CD8-positive, alpha-beta memory T cell (primary cell): Measurements from ENCODE around the gene LSM4. TPM values are rescaled to one million over a fixed set of nuclear protein-coding genes. Genes with fewer than 3 reads are reported as not detected.

ENCODE experiments used
- CTCF ChIA-PET: fragments of 350-600 bp; sonication (Branson Sonifier 250); formaldehyde crosslinking; loops from one replicate; lab custom pipeline; 2021; ENCODE audit warnings: antibody characterized with exemption; lab: Charles Lee
- POLR2A ChIA-PET: fragments of 350-600 bp; sonication (Branson Sonifier 250); formaldehyde crosslinking; loops from one replicate; lab custom pipeline; 2021; ENCODE audit warnings: antibody characterized with exemption; lab: Charles Lee
- DNase-seq, 5 donors: peaks; one replicate each; pipeline versions ENCODE4 v3.0.0 to v3.0.0-alpha.2; 2020 to 2022; ENCODE audit warnings: mixed read lengths in 1 of 5
- H3K27ac ChIP-seq: one replicate; pipeline ENCODE4 v1.7.0; 2013; ENCODE audit warnings: low read depth, mild to moderate bottlenecking, low read length, moderate library complexity
- H3K27me3 ChIP-seq: 2 replicates; pipeline ENCODE4 v1.7.0; 2013; ENCODE audit warnings: low read length, mild to moderate bottlenecking; ENCODE audit not compliant: insufficient read depth, poor library complexity, severe bottlenecking
- H3K36me3 ChIP-seq: 2 replicates; pipeline ENCODE4 v1.7.0; 2013; ENCODE audit warnings: mild to moderate bottlenecking, low read length, moderate library complexity; ENCODE audit not compliant: insufficient read depth
- H3K4me1 ChIP-seq: 2 replicates; pipeline ENCODE4 v1.7.0; 2013; ENCODE audit warnings: mild to moderate bottlenecking, low read length, moderate library complexity; ENCODE audit not compliant: insufficient read depth
- H3K4me3 ChIP-seq: 2 replicates; pipeline ENCODE4 v1.7.0; 2013; ENCODE audit warnings: mild to moderate bottlenecking, low read length
- H3K9me3 ChIP-seq: 2 replicates; pipeline ENCODE4 v1.7.0; 2013; ENCODE audit warnings: mild to moderate bottlenecking, low read length
- H3K27ac Mint-ChIP-seq, 8 donors: one replicate each; pipeline ENCODE4 v1.8.0; 2020 to 2021; ENCODE audit warnings: mixed read lengths in 8 of 8, mild to moderate bottlenecking in 6 of 8, inconsistent platforms in 3 of 8, moderate library complexity in 3 of 8
- H3K27me3 Mint-ChIP-seq, 2 donors: one replicate each; pipeline ENCODE4 v1.8.0; 2020 to 2021; ENCODE audit warnings: mixed read lengths in 2 of 2, mild to moderate bottlenecking in 1 of 2, moderate library complexity in 1 of 2
- H3K36me3 Mint-ChIP-seq, 3 donors: one replicate each; pipeline ENCODE4 v1.8.0; 2020 to 2021; ENCODE audit warnings: mixed read lengths in 3 of 3, inconsistent platforms in 1 of 3, mild to moderate bottlenecking in 1 of 3
- H3K4me1 Mint-ChIP-seq, 3 donors: one replicate each; pipeline ENCODE4 v1.8.0; 2020 to 2021; ENCODE audit warnings: mixed read lengths in 3 of 3, inconsistent platforms in 1 of 3, mild to moderate bottlenecking in 1 of 3
- H3K4me3 Mint-ChIP-seq, 7 donors: one replicate each; pipeline ENCODE4 v1.8.0; 2020 to 2021; ENCODE audit warnings: mixed read lengths in 7 of 7, mild to moderate bottlenecking in 6 of 7, moderate library complexity in 4 of 7, inconsistent platforms in 2 of 7
- H3K9me3 Mint-ChIP-seq, 5 donors: one replicate each; pipeline ENCODE4 v1.8.0; 2020 to 2022; ENCODE audit warnings: mixed read lengths in 5 of 5, mild to moderate bottlenecking in 3 of 5, moderate library complexity in 2 of 5, inconsistent platforms in 1 of 5
- polyA plus RNA-seq: library from polyadenylated mRNA; unstranded; fragments of 300-500 nt; fragmentation: Illumina TruSeq; gene quantifications from one replicate; pipeline ENCODE4 v1.2.3, GENCODE V29; 2021
- total RNA-seq, 2 experiments: library from RNA; stranded (reverse); gene quantifications; one replicate each; pipeline ENCODE4 v1.2.3, GENCODE V29; 2021

LSM4 gene
- total and polyA plus RNA-seq, 3 experiments from 2014 or later: 154 to 373 (median 351) TPM

GRCh38 chr19:18283338-18283737 is 39.5 kb downstream of the LSM4 start:
- Mint-ChIP-seq H3K4me3 (peak overlapping the region in 5 of 7 donors; percentile 23 to 87 (median 70)), H3K9me3 (peaks cover 0 to 11% (median 6%) of the 10 kb centered on the region in 5 donors), H3K4me1 (peaks cover 39 to 53% (median 46%) of the 10 kb centered on the region in 3 donors), H3K27ac (peak overlapping the region; percentile 39 to 99 (median 96)), H3K36me3 (peaks cover 7 to 22% (median 7%) of the 10 kb centered on the region in 3 donors), H3K27me3 (peaks cover 0 to 27% of the 10 kb centered on the region in 2 donors)
- ChIA-PET POLR2A (interaction anchor here (5.7 to 6.5 kb wide), 2 partner anchors 8 to 20 kb away, joined by 192 to 283 read pairs; no protein-coding TSS in a partner anchor), CTCF (interaction anchor here (1.4 to 15.5 kb wide), 3 partner anchors 9 to 50 kb away, joined by 5 to 436 read pairs (median 5); partner anchors contain the start of gene PGPEP1)
- H3K4me1 ChIP-seq: peaks cover 36% of the 10 kb centered on the region
- peaks cover 8% of the 10 kb centered on the region for H3K36me3 ChIP-seq
- no peaks in the 10 kb centered on the region for H3K9me3 ChIP-seq
- H3K27ac ChIP-seq: no peak overlapping the region
- DNase-seq: no peak
- H3K27me3 ChIP-seq: no peaks in the 10 kb centered on the region
- no peak overlapping the region for H3K4me3 ChIP-seq

DNA sequence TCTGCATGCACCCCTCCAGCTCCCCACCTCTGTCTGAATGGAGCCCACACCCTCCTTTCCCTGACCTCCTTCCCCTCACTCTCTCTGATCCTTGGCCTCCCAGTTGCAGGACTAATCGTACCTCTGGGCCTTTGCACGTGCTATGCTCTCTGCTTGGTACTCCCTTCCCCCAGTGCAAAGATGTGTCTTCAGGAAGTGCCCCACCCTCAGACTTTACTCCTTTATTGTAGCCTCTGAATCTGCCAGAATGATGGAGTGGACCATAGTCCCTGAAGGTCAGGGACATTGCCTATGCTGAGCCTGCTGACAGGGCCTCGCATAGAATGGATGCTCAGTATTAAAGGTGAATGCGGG is 40.1 kb downstream of the LSM4 start:
- H3K4me1 Mint-ChIP-seq: peaks cover 40 to 57% (median 51%) of the 10 kb centered on the region in 3 donors
- H3K27ac ChIP-seq: peak overlapping the region; percentile 97

GRCh38 chr19:18282021-18282787 is 40.7 kb downstream of the LSM4 start:
- peaks cover 45 to 61% (median 56%) of the 10 kb centered on the region in 3 donors for H3K4me1 Mint-ChIP-seq
- H3K4me1 ChIP-seq: peaks cover 41% of the 10 kb centered on the region
- DNase-seq: peak in 1 of 5 donors; percentile 46
- peaks cover 14% of the 10 kb centered on the region for H3K36me3 ChIP-seq
- ChIA-PET POLR2A (interaction anchor here (0.5 to 6.5 kb wide), 28 partner anchors 9 to 423 kb away, joined by 3 to 283 read pairs (median 6); partner anchors contain the start of genes KXD1, LSM4, MPV17L2 and PGPEP1), CTCF (interaction anchor here (1.0 to 15.5 kb wide), 9 partner anchors 9 to 131 kb away, joined by 3 to 436 read pairs (median 64); partner anchors contain the start of genes LSM4 and PGPEP1)
- H3K9me3 Mint-ChIP-seq: peaks cover 0 to 11% (median 7%) of the 10 kb centered on the region in 5 donors
- H3K4me3 Mint-ChIP-seq: peak overlapping the region; percentile 79 to 98 (median 88)
- no peaks in the 10 kb centered on the region for H3K27me3 ChIP-seq
- peaks cover 7 to 31% (median 7%) of the 10 kb centered on the region in 3 donors for H3K36me3 Mint-ChIP-seq
- H3K9me3 ChIP-seq: no peaks in the 10 kb centered on the region
- H3K27ac ChIP-seq: peak overlapping the region; percentile 97
- H3K4me3 ChIP-seq: peak overlapping the region; percentile 66
- H3K27me3 Mint-ChIP-seq: peaks cover 0 to 37% of the 10 kb centered on the region in 2 donors
- peak overlapping the region; percentile 95 to 99 (median 97) for H3K27ac Mint-ChIP-seq

More for the DNA sequence above, 40.1 kb downstream of the LSM4 start:
- H3K27ac Mint-ChIP-seq: peak overlapping the region; percentile 95 to 99 (median 97)
- H3K9me3 ChIP-seq: no peaks in the 10 kb centered on the region
- peaks cover 0 to 33% of the 10 kb centered on the region in 2 donors for H3K27me3 Mint-ChIP-seq
- peak overlapping the region; percentile 66 for H3K4me3 ChIP-seq
- CTCF ChIA-PET: interaction anchor here (4.9 to 15.5 kb wide), 4 partner anchors 9 to 50 kb away, joined by 72 to 436 read pairs (median 198); partner anchors contain the start of genes LSM4 and PGPEP1
- POLR2A ChIA-PET: interaction anchor here (0.6 to 6.5 kb wide), 5 partner anchors 9 to 135 kb away, joined by 3 to 283 read pairs (median 192); partner anchors contain the start of genes LSM4 and SSBP4
- no peaks in the 10 kb centered on the region for H3K27me3 ChIP-seq
- peak overlapping the region; percentile 79 to 98 (median 88) for H3K4me3 Mint-ChIP-seq
- DNase-seq: no peak
- H3K9me3 Mint-ChIP-seq: peaks cover 0 to 11% (median 6%) of the 10 kb centered on the region in 5 donors
- H3K36me3 Mint-ChIP-seq: peaks cover 7 to 27% (median 7%) of the 10 kb centered on the region in 3 donors
- peaks cover 14% of the 10 kb centered on the region for H3K36me3 ChIP-seq
- peaks cover 41% of the 10 kb centered on the region for H3K4me1 ChIP-seq

GRCh38 chr19:18281082-18282020 is 41.5 kb downstream of the LSM4 start, which contains the start of gene JUND:
Gene JUND (minus strand): TSS chr19:18281622. CDS start chr19:18281484, 138 bp downstream.
- peaks cover 0 to 11% (median 7%) of the 10 kb centered on the region in 5 donors for H3K9me3 Mint-ChIP-seq
- peak; percentile 97 to 99 (median 99) for DNase-seq
- Histone ChIP-seq H3K9me3 (no peaks in the 10 kb centered on the region), H3K27me3 (no peaks in the 10 kb centered on the region), H3K4me3 (peak within 1 kb of the TSS; percentile 98), H3K36me3 (peaks cover 14% of the 10 kb centered on the region), H3K4me1 (peaks cover 41% of the 10 kb centered on the region), H3K27ac (peak within 1 kb of the TSS; percentile 100)
- peak within 1 kb of the TSS; percentile 89 to 98 (median 98) for H3K4me3 Mint-ChIP-seq
- H3K27ac Mint-ChIP-seq: peak within 1 kb of the TSS; percentile 95 to 99 (median 98)
- peaks cover 38 to 56% (median 49%) of the 10 kb centered on the region in 3 donors for H3K4me1 Mint-ChIP-seq
- CTCF ChIA-PET: interaction anchor here (1.0 to 15.5 kb wide), 14 partner anchors 8 to 137 kb away, joined by 3 to 436 read pairs (median 20); partner anchors contain the start of genes LSM4, MPV17L2, PGPEP1 and SSBP4
- peaks cover 0 to 42% of the 10 kb centered on the region in 2 donors for H3K27me3 Mint-ChIP-seq
- peaks cover 7 to 35% (median 7%) of the 10 kb centered on the region in 3 donors for H3K36me3 Mint-ChIP-seq
- POLR2A ChIA-PET: interaction anchor here (0.5 to 6.5 kb wide), 35 partner anchors 10 to 973 kb away, joined by 3 to 283 read pairs (median 6); partner anchors contain the start of genes COPE, DDX49, ELL and KXD1

GRCh38 chr19:18280247-18281081 is 42.4 kb downstream of the LSM4 start:
- CTCF ChIA-PET: interaction anchor here (0.9 to 15.5 kb wide), 22 partner anchors 8 to 226 kb away, joined by 3 to 436 read pairs (median 9); partner anchors contain the start of genes LSM4, MPV17L2, PGPEP1 and SSBP4
- Histone ChIP-seq H3K4me1 (peaks cover 47% of the 10 kb centered on the region), H3K4me3 (peak overlapping the region; percentile 98), H3K27ac (peak overlapping the region; percentile 100), H3K27me3 (no peaks in the 10 kb centered on the region), H3K9me3 (no peaks in the 10 kb centered on the region), H3K36me3 (peaks cover 14% of the 10 kb centered on the region)
- H3K4me1 Mint-ChIP-seq: peaks cover 39 to 56% (median 44%) of the 10 kb centered on the region in 3 donors
- H3K27me3 Mint-ChIP-seq: peaks cover 0 to 43% of the 10 kb centered on the region in 2 donors
- DNase-seq: peak; percentile 74 to 91 (median 88)
- peak overlapping the region; percentile 89 to 98 (median 98) for H3K4me3 Mint-ChIP-seq
- peaks cover 0 to 11% (median 7%) of the 10 kb centered on the region in 5 donors for H3K9me3 Mint-ChIP-seq
- POLR2A ChIA-PET: interaction anchor here (0.6 to 6.5 kb wide), 32 partner anchors 9 to 1384 kb away, joined by 3 to 283 read pairs (median 7); partner anchors contain the start of genes COPE, DDX49, ELL and KXD1
- H3K36me3 Mint-ChIP-seq: peaks cover 7 to 39% (median 7%) of the 10 kb centered on the region in 3 donors
- peak overlapping the region; percentile 93 to 99 (median 98) for H3K27ac Mint-ChIP-seq

- Histone ChIP-seq H3K4me3 (peak overlapping the region; percentile 98), H3K27ac (peak overlapping the region; percentile 100), H3K27me3 (no peaks in the 10 kb centered on the region), H3K9me3 (no peaks in the 10 kb centered on the region), H3K36me3 (peaks cover 14% of the 10 kb centered on the region), H3K4me1 (peaks cover 47% of the 10 kb centered on the region)
- Mint-ChIP-seq H3K9me3 (peaks cover 0 to 11% (median 7%) of the 10 kb centered on the region in 5 donors), H3K36me3 (peaks cover 7 to 42% (median 7%) of the 10 kb centered on the region in 3 donors), H3K27ac (peak overlapping the region; percentile 90 to 99 (median 99)), H3K27me3 (peaks cover 0 to 46% of the 10 kb centered on the region in 2 donors), H3K4me3 (peak overlapping the region; percentile 89 to 98 (median 98)), H3K4me1 (peaks cover 35 to 56% (median 38%) of the 10 kb centered on the region in 3 donors)
- ChIA-PET POLR2A (interaction anchor here (0.6 to 6.5 kb wide), 33 partner anchors 8 to 1454 kb away, joined by 3 to 283 read pairs (median 7); partner anchors contain the start of genes COPE, DDX49, LSM4 and MAST3), CTCF (interaction anchor here (0.6 to 15.5 kb wide), 41 partner anchors 10 to 309 kb away, joined by 3 to 436 read pairs (median 4); partner anchors contain the start of genes LSM4, MPV17L2, PGPEP1 and RAB3A)
- peak; percentile 81 to 95 (median 93) for DNase-seq
These were observed 43.2 kb downstream of the LSM4 start for GRCh38 chr19:18279516-18280246.
